Upper lobe of right lung (tissue), 1 donor: ENCODE measurements around the gene GRIA1. TPM values are rescaled to one million over a fixed set of nuclear protein-coding genes. Genes with fewer than 3 reads are reported as not detected.

Experiments used
- ATAC-seq: fragments of 200-7000 bp; cut with Tn5 transposase; one replicate; pipeline ENCODE4 v1.9.1; 2020; ENCODE audit warnings: mild to moderate bottlenecking, moderate library complexity
- DNase-seq: peaks from one replicate; pipeline ENCODE4 v3.0.0-alpha.2; 2020
- H3K27ac ChIP-seq: fragments of 200-600 bp; one replicate; pipeline ENCODE4 v1.8.0; 2022
- H3K27me3 ChIP-seq: fragments of 200-600 bp; one replicate; pipeline ENCODE4 v1.8.0; 2022; ENCODE audit warnings: mild to moderate bottlenecking
- H3K36me3 ChIP-seq: fragments of 200-600 bp; one replicate; pipeline ENCODE4 v1.8.0; 2022
- H3K4me1 ChIP-seq: fragments of 200-600 bp; one replicate; pipeline ENCODE4 v1.8.0; 2022
- H3K4me3 ChIP-seq: fragments of 200-600 bp; one replicate; pipeline ENCODE4 v1.8.0; 2022; ENCODE audit warnings: mild to moderate bottlenecking
- H3K9me3 ChIP-seq: fragments of 200-600 bp; one replicate; pipeline ENCODE4 v1.8.0; 2022
- intact Hi-C: fragments of 100-400 bp; cut with DNase I; formaldehyde crosslinking; loops from one replicate; pipeline ENCODE4 v1.11.0; 2022
- total RNA-seq: library from RNA; stranded (reverse); fragmentation: NEBNext Ultra II Directional; extraction: Animal tissue kit (Norgen Biotek cat#: 25700); gene quantifications from one replicate; pipeline ENCODE4 v1.2.1, GENCODE V29; 2021
- TF ChIP-seq, protein P1 (sequence below): fragments of 200-600 bp; IDR thresholded peaks from one replicate; pipeline ENCODE4 v1.8.0; 2022; ENCODE audit warnings: antibody characterized with exemption
- donor health status: DM: no; HTN: yes; CAD: no; lungs with severe emphysema.

Gene GRIA1
- total RNA-seq, 1 donor from 2014 or later: 21.9 TPM

DNA sequence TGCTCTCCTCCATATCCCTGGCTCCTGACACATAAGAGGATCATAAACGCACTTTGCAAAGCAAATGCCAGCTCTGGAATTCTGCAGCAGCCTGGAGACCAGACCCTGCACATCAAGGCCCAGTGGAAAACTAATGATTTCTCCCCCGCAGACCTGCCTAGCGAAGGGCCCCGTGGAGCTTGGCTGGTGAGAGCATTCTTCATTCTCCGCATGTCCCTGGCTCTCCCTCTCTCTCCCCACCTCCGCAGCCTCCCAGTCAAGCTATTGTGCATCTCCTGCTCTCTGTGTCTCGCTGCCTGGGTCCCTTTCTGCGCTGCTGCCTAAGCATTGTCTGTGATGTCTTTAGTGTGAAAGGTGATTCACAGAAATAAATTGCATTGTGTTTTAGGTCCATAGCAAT, 46.7 kb downstream of the GRIA1 start:
- DNase-seq (no peak), ATAC-seq (no peak)
- Histone ChIP-seq H3K27ac (no peak overlapping the region), H3K27me3 (no peaks in the 10 kb centered on the region), H3K9me3 (no peaks in the 10 kb centered on the region), H3K4me1 (no peaks in the 10 kb centered on the region), H3K36me3 (no peaks in the 10 kb centered on the region), H3K4me3 (no peak overlapping the region)
- intact Hi-C loops: no loop called here
- TF ChIP-seq, protein P1, sequence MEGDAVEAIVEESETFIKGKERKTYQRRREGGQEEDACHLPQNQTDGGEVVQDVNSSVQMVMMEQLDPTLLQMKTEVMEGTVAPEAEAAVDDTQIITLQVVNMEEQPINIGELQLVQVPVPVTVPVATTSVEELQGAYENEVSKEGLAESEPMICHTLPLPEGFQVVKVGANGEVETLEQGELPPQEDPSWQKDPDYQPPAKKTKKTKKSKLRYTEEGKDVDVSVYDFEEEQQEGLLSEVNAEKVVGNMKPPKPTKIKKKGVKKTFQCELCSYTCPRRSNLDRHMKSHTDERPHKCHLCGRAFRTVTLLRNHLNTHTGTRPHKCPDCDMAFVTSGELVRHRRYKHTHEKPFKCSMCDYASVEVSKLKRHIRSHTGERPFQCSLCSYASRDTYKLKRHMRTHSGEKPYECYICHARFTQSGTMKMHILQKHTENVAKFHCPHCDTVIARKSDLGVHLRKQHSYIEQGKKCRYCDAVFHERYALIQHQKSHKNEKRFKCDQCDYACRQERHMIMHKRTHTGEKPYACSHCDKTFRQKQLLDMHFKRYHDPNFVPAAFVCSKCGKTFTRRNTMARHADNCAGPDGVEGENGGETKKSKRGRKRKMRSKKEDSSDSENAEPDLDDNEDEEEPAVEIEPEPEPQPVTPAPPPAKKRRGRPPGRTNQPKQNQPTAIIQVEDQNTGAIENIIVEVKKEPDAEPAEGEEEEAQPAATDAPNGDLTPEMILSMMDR: no peak

DNA sequence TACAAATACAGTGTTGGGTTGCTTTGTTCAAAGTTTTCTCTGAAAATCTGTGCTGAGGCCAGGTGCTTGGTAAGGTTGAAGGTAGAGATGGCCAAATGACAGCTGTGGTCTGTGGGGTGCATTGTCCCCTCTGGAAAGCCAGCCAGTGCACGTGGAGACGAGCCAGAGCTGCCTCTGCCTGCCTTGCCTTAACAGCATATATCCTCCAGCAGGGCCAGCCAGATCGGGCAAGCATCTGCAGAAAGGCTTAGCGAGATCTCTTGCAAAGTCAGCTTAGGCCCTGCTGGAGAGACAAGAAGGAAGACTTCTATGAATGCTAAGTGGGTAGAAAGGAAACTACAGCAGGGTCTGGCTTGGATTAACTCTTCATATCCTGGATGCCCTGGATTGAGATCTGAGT, 49.5 kb downstream of the GRIA1 start:
- no peak for ATAC-seq
- H3K4me1 ChIP-seq: no peaks in the 10 kb centered on the region
- no peak overlapping the region for H3K4me3 ChIP-seq
- TF ChIP-seq, protein P1: no peak
- H3K27ac ChIP-seq: no peak overlapping the region
- H3K9me3 ChIP-seq: no peaks in the 10 kb centered on the region
- H3K36me3 ChIP-seq: no peaks in the 10 kb centered on the region
- intact Hi-C loops: no loop called here
- no peak for DNase-seq
- no peaks in the 10 kb centered on the region for H3K27me3 ChIP-seq

DNA sequence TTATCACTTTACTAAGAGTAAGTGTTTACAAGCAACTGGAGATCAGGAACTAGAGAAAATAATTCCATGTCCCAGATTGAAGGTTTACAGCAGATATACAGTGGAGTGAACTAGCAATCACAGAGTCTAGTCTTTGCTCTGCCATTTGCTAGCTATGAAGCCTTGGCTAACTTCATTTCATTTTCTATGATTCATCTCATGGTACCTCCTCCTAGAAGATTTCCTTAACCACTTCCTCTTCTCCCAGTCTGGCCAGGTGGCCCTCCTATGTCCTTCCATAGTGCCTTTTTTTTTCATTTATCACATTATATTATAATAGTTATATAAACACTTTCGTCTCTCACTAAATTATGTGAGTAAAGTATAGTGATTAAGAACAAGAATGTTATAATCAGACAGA, 52.1 kb downstream of the GRIA1 start:
- H3K9me3 ChIP-seq: no peaks in the 10 kb centered on the region
- H3K27me3 ChIP-seq: no peaks in the 10 kb centered on the region
- DNase-seq (no peak), ATAC-seq (no peak)
- intact Hi-C loops: no loop called here
- TF ChIP-seq, protein P1: no peak
- H3K27ac ChIP-seq: no peak overlapping the region
- H3K4me1 ChIP-seq: no peaks in the 10 kb centered on the region
- H3K4me3 ChIP-seq: no peak overlapping the region
- no peaks in the 10 kb centered on the region for H3K36me3 ChIP-seq

DNA sequence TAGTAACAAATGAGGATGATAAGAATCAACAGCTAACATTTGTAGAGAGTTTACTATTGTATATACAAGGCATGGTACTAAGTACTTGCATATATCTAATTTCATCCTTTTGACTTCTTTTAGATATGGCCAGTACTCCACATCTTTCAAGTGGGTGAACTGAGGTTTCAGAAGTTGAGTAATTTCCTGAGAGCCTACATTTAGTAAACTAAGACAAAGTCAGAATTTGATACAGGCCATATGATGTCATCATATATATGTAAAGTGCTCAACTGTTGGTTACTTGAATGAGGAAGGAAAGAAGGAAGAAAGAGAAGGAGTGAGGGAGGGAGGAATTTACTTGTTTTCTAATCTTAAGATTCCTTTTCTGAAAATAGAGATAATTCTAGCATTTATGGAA, 52.8 kb downstream of the GRIA1 start:
- no peak for DNase-seq
- ATAC-seq: no peak
- H3K27ac ChIP-seq: no peak overlapping the region
- H3K4me1 ChIP-seq: no peaks in the 10 kb centered on the region
- intact Hi-C loops: no loop called here
- H3K27me3 ChIP-seq: no peaks in the 10 kb centered on the region
- no peaks in the 10 kb centered on the region for H3K36me3 ChIP-seq
- H3K9me3 ChIP-seq: no peaks in the 10 kb centered on the region
- TF ChIP-seq, protein P1: no peak
- H3K4me3 ChIP-seq: no peak overlapping the region

DNA sequence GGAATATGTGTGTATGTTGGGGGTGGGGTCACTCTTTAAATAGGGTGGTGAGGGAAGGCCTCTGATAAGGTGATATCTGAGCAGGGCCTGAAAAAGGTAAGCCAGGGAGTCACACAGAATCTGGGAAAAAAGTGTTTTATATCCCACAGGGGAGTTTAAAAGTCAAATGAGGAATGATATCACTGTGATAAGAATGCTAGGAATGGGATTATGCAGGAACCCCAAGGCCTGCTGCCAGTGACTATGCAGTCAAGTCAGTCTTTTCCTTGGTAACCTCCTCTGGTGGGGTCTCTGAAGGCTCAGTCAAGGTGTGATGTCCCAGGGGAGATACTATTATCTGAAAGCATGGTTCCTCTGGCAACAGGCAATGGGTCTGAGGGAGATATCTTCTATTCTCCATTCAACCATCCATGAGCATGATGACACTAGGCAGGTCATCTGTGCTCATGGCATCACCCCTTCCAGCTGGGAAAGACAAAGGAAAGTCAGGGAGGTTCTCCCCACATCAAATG, 53.5 kb downstream of the GRIA1 start:
- no peak for DNase-seq
- no peaks in the 10 kb centered on the region for H3K9me3 ChIP-seq
- no peak overlapping the region for H3K27ac ChIP-seq
- no peak overlapping the region for H3K4me3 ChIP-seq
- intact Hi-C loops: no loop called here
- TF ChIP-seq, protein P1: no peak
- no peaks in the 10 kb centered on the region for H3K36me3 ChIP-seq
- no peaks in the 10 kb centered on the region for H3K4me1 ChIP-seq
- no peak for ATAC-seq
- no peaks in the 10 kb centered on the region for H3K27me3 ChIP-seq

DNA sequence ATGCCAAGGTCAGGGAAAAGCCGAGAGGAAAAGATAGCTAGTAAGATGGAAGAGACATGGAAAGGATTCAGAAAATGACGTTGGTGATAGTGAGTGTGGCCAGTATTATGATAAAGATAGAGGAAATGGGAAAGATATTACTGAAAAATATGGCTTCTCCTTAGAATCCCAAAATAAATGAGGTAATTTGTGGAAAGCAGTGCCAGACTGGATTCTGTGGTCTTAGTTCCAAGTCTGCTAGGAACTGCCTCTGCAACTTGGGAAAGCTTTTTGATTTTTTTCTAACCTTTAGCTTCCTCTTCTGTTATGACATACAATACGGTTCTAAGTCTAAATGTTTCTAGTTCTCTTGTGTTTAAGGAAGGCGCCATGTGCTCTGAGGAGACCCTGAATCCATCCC, 54.2 kb downstream of the GRIA1 start:
- ATAC-seq: no peak
- TF ChIP-seq, protein P1: no peak
- Histone ChIP-seq H3K4me3 (no peak overlapping the region), H3K4me1 (no peaks in the 10 kb centered on the region), H3K36me3 (no peaks in the 10 kb centered on the region), H3K27ac (no peak overlapping the region), H3K27me3 (no peaks in the 10 kb centered on the region), H3K9me3 (no peaks in the 10 kb centered on the region)
- intact Hi-C loops: no loop called here
- no peak for DNase-seq
